Caki2 (cell line): ENCODE measurements around the gene GRK1. TPM values are rescaled to one million over a fixed set of nuclear protein-coding genes. Genes with fewer than 3 reads are reported as not detected.
"Not testable (repeated sequence)": the region's sequence is repeated elsewhere in the genome, so short reads cannot be mapped to it uniquely, and the experiment has no call there.

ENCODE experiments used
- DNase-seq: peaks from one replicate; pipeline ENCODE4 v3.0.0-alpha.2; 2015; ENCODE audit warnings: low read depth
- in situ Hi-C: cut with HindIII; loops from 2 replicates; pipeline ENCODE4 v1.10.0; 2016; ENCODE audit warnings: low sequenced_read_pairs, low pct_unique_long_range_greater_than_20kb, mixed read lengths
- total RNA-seq: library from RNA; depleted of rRNA; stranded (reverse); fragments of >200 nt; shearing (Covaris generic); gene quantifications from 2 replicates; pipeline ENCODE4 v1.2.3, GENCODE V29; 2014; ENCODE audit warnings: low replicate concordance; rRNA removed

GRK1 gene
- total RNA-seq: not detected in 2 replicates

GRCh38 chr13:113666951-113667701 is at the start of gene GRK1:
Gene GRK1 (plus strand): TSS chr13:113667219. CDS start chr13:113667387, 168 bp downstream.
- in situ Hi-C loops: no loop called here
- no peak for DNase-seq

- in situ Hi-C loops: no loop called here
- DNase-seq: no peak
These were observed 49.1 kb upstream of the GRK1 start for GRCh38 chr13:113617961-113618360.

- in situ Hi-C loops: no loop called here
- no peak for DNase-seq
These were observed 48.6 kb upstream of the GRK1 start for GRCh38 chr13:113618455-113618854.

GRCh38 chr13:113620036-113620796 is 46.8 kb upstream of the GRK1 start:
- in situ Hi-C loops: no loop called here

GRCh38 chr13:113621046-113621445 is 46.0 kb upstream of the GRK1 start:
- DNase-seq: no peak
- in situ Hi-C loops: no loop called here

More at GRCh38 chr13:113620036-113620796, 46.8 kb upstream of the GRK1 start:
- no peak for DNase-seq

DNA sequence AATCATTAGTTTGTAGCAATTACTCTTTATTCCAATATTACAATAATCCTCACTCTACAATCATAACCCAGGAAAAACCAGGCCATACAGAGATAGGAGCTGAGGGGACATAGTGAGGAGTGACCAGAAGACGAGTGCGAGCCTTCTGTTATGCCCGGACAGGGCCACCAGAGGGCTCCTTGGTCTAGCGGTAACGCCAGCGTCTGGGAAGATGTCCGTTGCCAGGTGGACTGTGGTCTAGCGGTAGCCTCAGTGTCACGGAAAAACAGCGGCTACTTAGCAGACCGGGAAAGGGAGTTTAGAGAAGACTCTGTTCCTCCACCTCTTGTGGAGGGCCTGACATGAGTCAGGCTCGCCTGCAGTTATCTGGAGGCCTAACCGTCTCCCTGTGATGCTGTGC is 45.5 kb upstream of the GRK1 start:
- peak; percentile 3 for DNase-seq
- in situ Hi-C loops: not testable (repeated sequence)

DNA sequence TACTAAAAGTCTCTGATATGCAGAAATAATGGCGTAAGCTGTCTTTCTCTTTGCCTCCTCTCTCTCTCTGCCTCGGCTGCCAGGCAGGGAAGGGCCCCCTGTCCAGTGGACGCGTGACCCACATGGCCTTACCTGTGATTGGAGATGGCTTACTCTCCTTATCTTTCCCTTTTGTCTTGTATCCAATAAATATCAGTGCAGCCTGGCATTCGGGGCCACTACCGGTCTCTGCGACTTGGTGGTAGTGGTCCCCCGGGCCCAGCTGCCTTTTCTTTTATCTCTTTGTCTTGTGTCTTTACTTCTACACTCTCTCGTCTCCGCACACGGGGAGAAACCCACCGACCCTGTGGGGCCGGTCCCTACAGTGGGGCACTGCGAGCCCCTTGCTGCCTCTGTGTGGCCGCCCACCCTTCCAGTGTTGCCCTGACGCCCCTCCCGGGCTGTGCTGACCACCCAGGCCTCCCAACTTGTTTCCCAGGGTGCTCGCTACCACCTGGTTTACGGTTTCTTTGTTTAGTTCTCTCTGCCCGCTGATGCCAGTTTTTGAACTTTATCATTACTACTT is 45.0 kb upstream of the GRK1 start:
- DNase-seq, in situ Hi-C loops: not testable (repeated sequence)

DNA sequence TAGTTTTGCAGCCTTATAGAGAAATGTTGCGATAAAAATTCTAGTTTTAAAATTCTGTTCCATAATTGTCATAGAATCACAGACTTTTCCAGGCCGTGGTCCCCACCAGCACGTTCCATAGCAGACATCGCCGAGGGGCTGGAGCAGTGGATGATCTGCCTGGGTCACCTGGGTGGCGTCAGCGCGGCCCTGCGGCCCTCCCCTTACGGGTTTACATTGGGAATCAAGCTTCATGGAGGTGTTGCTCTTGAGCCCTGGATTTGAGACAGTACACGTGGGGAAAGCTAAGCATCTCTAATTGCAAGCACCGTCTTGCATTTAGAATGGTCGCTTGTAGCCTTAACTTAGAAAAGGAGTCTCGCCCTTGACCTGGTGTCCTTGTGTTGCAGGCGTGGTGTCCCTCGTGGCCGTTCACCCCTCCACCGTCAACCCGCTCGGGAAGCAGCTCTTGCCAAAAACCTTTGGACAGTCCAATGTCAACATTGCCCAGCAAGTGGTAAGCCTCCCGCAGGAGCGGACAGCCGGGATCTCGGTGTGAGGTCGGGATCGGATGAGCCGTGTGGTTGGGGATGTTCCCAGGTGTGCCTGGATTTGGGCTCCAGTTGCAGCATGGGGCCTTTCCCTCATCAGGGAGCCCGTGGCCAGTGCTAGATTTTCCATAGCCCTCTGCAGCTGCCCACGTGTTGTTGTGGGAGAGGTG is 44.1 kb upstream of the GRK1 start:
- DNase-seq: no peak
- in situ Hi-C loops: no loop called here

DNA sequence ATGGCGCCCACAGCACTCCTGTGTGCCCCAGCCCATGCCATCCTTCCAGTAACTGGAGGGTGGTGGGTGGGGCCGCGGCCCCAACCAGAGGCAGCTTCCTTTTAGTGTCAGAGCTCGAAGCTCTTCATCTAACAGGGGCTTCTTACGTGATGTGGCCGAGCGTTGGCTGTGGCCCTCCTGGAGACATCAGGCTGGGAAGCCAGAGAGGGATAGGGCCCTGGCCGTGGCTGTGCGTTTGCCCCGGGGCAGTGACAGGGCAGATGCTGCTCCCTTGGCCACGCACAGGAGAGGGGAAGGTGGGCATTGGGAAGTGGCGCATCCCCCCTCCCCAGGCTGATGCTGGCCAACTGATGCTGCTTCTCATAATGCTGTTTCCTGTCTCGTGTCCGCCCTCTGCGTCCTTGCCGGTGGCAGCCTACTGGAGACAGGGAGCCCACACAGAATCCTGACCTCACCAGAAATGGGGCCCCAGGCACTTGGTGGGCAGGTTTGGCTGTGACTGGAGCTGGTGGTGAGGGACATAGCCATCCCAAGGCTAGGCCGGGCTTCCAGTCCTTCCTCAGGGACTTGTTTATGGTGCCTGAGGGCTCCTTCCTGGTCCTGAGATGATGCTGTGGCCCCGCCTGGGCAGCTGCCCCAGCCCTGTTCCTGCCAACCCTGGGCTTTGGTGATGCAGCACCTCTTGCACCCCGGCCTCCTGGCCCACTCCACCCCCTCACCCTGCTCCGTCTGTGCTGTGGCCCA is 43.4 kb upstream of the GRK1 start:
- in situ Hi-C loops: no loop called here
- DNase-seq: no peak

GRCh38 chr13:113624235-113624587 is 42.8 kb upstream of the GRK1 start:
- in situ Hi-C loops: no loop called here
- DNase-seq: no peak

- DNase-seq, in situ Hi-C loops: not testable (repeated sequence)
These were observed 42.2 kb upstream of the GRK1 start for GRCh38 chr13:113624640-113625304.

DNA sequence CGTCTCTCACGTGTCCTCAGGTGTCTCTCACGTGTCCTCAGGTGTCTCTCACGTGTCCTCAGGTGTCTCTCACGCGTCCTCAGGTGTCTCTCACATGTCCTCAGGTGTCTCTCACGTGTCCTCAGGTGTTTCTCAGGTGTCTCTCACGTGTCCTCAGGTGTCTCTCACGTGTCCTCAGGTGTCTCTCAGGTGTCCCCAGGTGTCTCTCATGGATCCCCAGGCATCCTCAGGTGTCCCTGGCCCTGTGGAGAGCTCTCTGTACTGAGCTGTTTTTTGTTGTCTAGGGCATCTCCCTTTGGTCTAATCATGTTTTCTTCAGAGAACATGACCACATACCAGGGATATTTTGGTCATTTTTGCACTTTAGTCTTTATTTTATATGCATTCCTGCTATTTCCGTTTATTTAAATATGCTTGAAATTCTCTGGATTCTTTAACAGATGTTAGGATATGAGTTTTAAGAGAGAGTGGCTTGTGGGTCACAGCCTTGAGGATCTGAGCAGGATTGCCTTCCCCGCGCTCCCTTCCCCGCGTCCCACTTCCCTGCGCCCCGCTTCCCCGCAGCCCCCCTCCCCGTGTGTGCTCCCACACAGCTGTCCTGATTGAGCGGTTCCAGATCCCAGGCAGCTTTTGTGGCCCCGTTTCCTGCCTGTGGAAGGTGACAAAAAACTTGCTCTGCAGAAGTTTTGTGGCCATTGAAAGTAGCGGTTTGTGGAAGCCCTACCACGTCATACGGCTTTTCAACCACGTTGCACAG is 40.9 kb upstream of the GRK1 start:
- DNase-seq: no peak
- in situ Hi-C loops: no loop called here

GRCh38 chr13:113627136-113627535 is 39.9 kb upstream of the GRK1 start:
- in situ Hi-C loops: no loop called here
- DNase-seq: no peak

DNA sequence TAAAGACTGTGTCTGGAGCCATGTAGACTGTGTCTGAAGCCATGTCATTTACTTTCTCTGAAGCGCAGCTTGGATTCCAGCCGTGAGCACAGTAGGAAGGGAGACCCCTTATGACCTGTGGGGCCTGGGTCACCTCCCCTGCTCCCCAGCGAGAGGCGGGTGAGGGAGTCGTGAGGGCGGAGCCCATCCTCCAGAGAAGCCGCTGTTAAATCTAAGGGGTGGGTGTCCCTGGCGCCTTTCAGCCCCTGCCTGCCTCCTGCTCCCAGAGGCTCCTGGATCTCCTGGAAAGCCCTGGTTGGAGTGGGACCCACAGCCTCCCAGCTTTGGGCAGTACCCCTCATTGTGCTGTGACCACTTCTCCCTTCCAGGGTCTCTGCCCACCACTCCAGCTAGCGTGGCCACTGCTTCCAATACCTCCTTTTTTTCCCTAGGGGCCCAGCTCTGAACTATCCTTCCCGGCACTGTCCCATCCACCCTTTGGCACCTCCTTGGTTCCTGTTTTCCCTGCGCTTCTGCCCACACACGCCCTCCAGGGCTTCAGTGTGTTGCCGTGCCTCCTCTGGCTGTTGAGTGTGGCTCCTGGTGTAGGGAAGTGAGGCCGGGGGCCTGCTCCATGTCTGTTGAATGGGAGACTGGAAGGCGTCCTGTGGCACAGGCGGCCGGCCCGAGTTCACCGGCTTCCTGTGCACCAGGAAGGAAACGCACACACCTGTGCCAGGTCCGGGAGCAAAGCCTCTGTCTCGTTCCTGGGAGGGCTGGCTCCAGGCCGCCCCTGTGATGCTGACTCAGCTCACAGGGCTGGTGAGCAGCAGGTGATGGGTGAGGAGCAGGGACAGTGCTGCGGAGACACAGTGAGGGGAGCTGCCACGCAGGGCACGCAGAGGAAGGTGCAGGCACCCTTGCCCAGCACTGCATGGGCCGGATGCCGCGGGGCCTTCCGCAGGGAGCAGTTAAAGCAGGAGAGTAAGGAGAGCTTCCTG is 38.4 kb upstream of the GRK1 start:
- DNase-seq: no peak
- in situ Hi-C loops: no loop called here

DNA sequence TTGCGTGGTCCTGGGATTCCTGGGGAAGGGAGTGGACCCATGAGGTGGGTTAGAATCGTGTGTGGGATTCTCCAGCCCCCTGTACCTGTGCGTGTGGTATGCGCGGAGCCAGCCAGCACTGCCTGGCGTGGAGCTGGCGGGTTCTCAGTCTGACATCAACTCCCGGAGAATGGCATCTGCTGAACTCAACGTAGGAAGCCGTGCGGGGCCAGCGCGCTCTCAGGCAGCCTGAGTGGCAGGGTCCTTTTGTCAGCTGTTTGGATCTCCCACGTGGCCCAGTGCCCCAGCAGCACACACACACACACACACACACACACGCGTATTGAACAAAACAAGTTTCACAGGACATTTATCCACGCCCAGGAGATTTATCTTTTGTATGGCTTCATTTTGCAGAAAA is 37.2 kb upstream of the GRK1 start:
- in situ Hi-C loops: no loop called here
- no peak for DNase-seq

DNA sequence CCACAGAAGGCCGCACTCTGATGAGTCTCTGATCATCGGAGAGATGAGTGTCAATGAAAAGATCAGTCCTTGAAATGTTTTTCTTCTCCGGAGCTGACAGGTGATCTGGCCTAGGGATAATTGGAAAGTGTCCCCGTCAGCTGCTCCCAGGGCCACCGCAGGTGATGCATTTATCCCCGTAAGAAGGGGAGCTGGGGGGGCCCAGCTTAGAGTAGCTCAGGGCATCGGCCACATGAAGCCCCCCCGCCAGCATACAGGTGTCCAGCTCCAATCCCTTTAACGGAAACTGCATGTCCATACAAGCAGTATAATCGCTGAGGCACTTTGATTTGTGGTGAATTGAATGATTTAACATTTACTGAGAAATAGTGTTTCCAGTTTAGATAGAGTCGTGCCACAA is 36.7 kb upstream of the GRK1 start:
- in situ Hi-C loops: no loop called here
- no peak for DNase-seq
